Measurements from ENCODE around the gene KIFAP3. TPM values are rescaled to one million over a fixed set of nuclear protein-coding genes. Genes with fewer than 3 reads are reported as not detected.
A peak's percentile ranks its signal among the peaks of the same experiment; 100 is the strongest.
"Not testable (repeated sequence)": the region's sequence is repeated elsewhere in the genome, so short reads cannot be mapped to it uniquely, and the experiment has no call there.

Gene KIFAP3
- polyA plus RNA-seq, 4 donors: 39.6 to 54.5 (median 49.6) TPM

GRCh38 chr1:169928438-169929209 is 145.9 kb downstream of the KIFAP3 start:
- peak in 1 of 4 donors; percentile 22 for DNase-seq (ENCODE audit: low read depth in 4 of 4, low spot score in 3 of 4)

GRCh38 chr1:169925505-169926482 is 148.7 kb downstream of the KIFAP3 start:
- DNase-seq (ENCODE audit: low read depth in 4 of 4, low spot score in 3 of 4): no peak

GRCh38 chr1:169924829-169925228 is 149.7 kb downstream of the KIFAP3 start:
- no peak for DNase-seq (ENCODE audit: low read depth in 4 of 4, low spot score in 3 of 4)

GRCh38 chr1:169924063-169924462 is 150.4 kb downstream of the KIFAP3 start:
- DNase-seq (ENCODE audit: low read depth in 4 of 4, low spot score in 3 of 4): no peak

- no peak for DNase-seq (ENCODE audit: low read depth in 4 of 4, low spot score in 3 of 4)
These were observed 153.4 kb downstream of the KIFAP3 start for GRCh38 chr1:169921080-169921479.

- no peak for DNase-seq (ENCODE audit: low read depth in 4 of 4, low spot score in 3 of 4)
These were observed 155.6 kb downstream of the KIFAP3 start for GRCh38 chr1:169918927-169919326.

- not testable (repeated sequence) for DNase-seq (ENCODE audit: low read depth in 4 of 4, low spot score in 3 of 4)
These were observed 156.3 kb downstream of the KIFAP3 start for GRCh38 chr1:169918220-169918619.

- DNase-seq (ENCODE audit: low read depth in 4 of 4, low spot score in 3 of 4): no peak
These were observed 159.3 kb downstream of the KIFAP3 start for GRCh38 chr1:169915150-169915549.

- no peak for DNase-seq (ENCODE audit: low read depth in 4 of 4, low spot score in 3 of 4)
These were observed 160.0 kb downstream of the KIFAP3 start for GRCh38 chr1:169914531-169914930.

- no peak for DNase-seq (ENCODE audit: low read depth in 4 of 4, low spot score in 3 of 4)
These were observed 165.0 kb downstream of the KIFAP3 start for GRCh38 chr1:169909499-169909898.

GRCh38 chr1:169906938-169907337 is 167.6 kb downstream of the KIFAP3 start:
- no peak for DNase-seq (ENCODE audit: low read depth in 4 of 4, low spot score in 3 of 4)

- no peak for DNase-seq (ENCODE audit: low read depth in 4 of 4, low spot score in 3 of 4)
These were observed 169.7 kb downstream of the KIFAP3 start for GRCh38 chr1:169904834-169905233.

- no peak for DNase-seq (ENCODE audit: low read depth in 4 of 4, low spot score in 3 of 4)
These were observed 171.7 kb downstream of the KIFAP3 start for GRCh38 chr1:169902751-169903150.

GRCh38 chr1:169901115-169901514 is 173.4 kb downstream of the KIFAP3 start:
- DNase-seq (ENCODE audit: low read depth in 4 of 4, low spot score in 3 of 4): no peak

- no peak for DNase-seq (ENCODE audit: low read depth in 4 of 4, low spot score in 3 of 4)
These were observed 173.9 kb downstream of the KIFAP3 start for GRCh38 chr1:169900571-169900970.

GRCh38 chr1:169899519-169900217 is 174.8 kb downstream of the KIFAP3 start:
- DNase-seq (ENCODE audit: low read depth in 4 of 4, low spot score in 3 of 4): no peak

- no peak for DNase-seq (ENCODE audit: low read depth in 4 of 4, low spot score in 3 of 4)
These were observed 178.5 kb downstream of the KIFAP3 start for GRCh38 chr1:169896013-169896412.

GRCh38 chr1:169894424-169895145 is 179.9 kb downstream of the KIFAP3 start:
- DNase-seq (ENCODE audit: low read depth in 4 of 4, low spot score in 3 of 4): peak in 1 of 4 donors; percentile 19

GRCh38 chr1:169893645-169894423 is 180.7 kb downstream of the KIFAP3 start, which contains the start of gene SCYL3:
SCYL3 (minus strand) TSS chr1:169893896; CDS start chr1:169888840, 5,056 bp downstream.
- peak; percentile 95 to 98 (median 96) for DNase-seq (ENCODE audit: low read depth in 4 of 4, low spot score in 3 of 4)

Measured in left renal pelvis (tissue), 4 donors.